Left ventricle myocardium superior (tissue), 1 donor: ENCODE results near the gene MT1F. TPM values are rescaled to one million over a fixed set of nuclear protein-coding genes. Genes with fewer than 3 reads are reported as not detected.
"Not testable (repeated sequence)": the region's sequence is repeated elsewhere in the genome, so short reads cannot be mapped to it uniquely, and the experiment has no call there.

Source experiments
- ATAC-seq: fragments of 200-7000 bp; cut with Tn5 transposase; one replicate; pipeline ENCODE4 v1.9.1; 2020; ENCODE audit warnings: mild to moderate bottlenecking, moderate library complexity
- DNase-seq: peaks from one replicate; pipeline ENCODE4 v3.0.0-alpha.2; 2020
- intact Hi-C: fragments of 100-400 bp; cut with micrococcal nuclease; formaldehyde crosslinking; loops from one replicate; pipeline ENCODE4 v1.11.0; 2022
- total RNA-seq: library from RNA; stranded (reverse); fragmentation: NEBNext Ultra II Directional; extraction: Animal tissue kit (Norgen Biotek cat#: 25700); gene quantifications from one replicate; pipeline ENCODE4 v1.2.1, GENCODE V29; 2021
- donor health status: DM: no; HTN: yes; CAD: no; lungs with severe emphysema.

The MT1F gene
- total RNA-seq, 1 donor from 2014 or later = 3.0 TPM

DNA sequence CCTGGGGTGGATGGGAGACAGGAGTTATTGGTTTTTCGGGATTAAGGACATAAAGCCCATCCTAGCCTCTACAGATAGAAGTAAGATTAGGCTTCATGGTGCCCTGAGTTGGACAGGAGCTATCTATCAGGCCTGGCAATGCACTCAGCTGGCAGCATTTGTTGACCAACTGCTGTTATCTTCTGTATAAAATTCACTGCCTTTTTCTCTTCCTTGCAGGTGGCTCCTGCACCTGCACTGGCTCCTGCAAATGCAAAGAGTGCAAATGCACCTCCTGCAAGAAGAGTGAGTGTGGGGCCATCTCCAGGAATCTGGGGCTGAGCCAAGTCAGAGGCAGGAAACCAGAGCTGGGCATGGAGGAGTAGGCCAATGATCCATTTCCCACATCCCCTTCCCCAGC, 18.7 kb upstream of the MT1F start:
- intact Hi-C loops = no loop called here
- ATAC-seq = no peak
- no peak for DNase-seq

DNA sequence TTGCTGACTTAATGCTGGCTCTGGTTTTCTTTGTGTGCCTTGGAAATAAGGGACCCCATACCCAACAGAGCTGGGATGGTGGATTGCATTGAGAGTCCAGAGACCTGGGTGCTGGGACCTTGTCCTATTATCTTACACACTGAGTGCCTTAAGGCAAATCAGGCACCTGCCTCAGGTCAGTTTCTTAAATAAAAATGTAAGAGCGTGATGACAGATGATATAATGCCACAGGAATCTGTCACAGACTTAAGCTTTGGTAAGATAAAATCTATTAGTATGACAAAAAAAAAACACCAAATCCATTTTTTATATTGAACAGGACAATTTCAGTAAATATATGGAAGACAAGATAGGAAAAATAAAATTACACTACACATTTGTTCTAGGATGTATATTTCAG, 17.7 kb upstream of the MT1F start:
- intact Hi-C loops = no loop called here
- no peak for DNase-seq
- ATAC-seq = no peak

DNA sequence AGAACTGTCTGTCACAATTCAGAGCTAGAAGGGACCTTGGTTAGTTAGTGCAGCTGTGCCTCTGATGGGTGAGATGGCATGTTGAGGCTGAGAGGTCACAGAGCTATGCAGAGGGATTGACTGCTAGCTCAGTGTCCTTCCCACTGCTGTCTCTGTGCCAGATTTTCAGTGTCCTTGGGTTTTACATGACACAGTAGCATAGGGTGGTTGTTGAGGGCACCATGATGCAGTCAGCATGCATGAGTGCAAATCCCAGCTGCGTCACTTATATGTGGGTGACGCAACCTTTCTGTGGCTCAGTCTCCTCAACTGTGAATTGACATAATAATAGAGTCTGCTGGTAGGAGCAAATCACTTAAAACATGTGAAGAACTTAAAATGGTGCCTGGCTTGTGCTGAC, 16.6 kb upstream of the MT1F start:
- ATAC-seq = no peak
- no peak for DNase-seq
- intact Hi-C loops = no loop called here

DNA sequence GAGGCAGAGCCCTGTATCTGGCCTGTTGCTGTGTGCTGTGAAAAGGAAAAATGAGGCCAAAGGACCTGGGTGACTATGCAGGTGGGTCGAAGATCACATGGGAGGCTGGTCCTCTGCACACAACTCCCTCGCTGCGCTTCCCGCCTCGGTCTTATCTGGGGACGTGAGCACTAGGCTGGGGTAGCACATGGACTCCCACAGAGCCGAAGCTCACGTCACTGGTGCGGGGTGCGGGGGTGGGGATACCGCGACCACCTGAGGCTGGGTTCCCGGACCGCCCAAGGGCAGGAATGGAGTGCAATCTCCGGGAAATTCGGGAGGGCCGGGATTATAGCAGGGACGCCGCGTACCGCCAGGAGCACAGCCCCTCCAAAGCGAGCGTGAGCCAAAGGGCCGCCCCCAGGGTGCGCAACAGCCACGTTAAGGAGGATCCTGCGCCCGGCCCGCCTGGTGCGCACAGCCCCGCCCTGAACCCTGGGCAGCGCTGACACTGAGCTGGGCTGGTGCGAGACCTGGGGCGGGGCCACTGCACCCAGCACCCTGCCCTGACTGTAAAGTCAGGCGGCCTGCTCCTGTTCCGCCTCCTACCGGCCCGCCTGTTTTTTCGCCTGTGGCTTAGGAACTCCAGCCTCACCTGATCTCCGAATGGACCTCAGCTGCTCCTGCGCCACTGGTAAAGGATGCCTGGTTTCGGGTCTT, 14.5 kb upstream of the MT1F start:
- DNase-seq (peak; percentile 82), ATAC-seq (peak; percentile 92)
- intact Hi-C loops = no loop called here

DNA sequence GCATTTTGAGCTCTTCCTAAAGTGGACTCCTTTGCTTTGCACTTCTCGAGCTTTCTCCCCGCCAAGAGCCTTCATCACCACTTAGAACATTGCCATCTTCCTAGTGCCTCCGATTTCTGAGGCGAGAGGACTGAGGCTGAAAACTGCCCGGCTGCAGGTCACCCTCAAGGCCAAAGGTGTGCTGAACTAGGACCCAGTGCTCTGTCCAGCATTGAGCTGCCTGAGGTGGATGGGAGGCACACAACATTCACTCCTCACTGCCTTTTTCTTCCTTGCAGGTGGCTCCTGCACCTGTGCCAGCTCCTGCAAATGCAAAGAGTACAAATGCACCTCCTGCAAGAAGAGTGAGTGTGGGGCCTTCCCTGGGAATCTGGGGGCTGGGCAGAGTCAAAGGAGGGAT, 13.9 kb upstream of the MT1F start:
- intact Hi-C loops = no loop called here
- ATAC-seq (no peak), DNase-seq (no peak)

DNA sequence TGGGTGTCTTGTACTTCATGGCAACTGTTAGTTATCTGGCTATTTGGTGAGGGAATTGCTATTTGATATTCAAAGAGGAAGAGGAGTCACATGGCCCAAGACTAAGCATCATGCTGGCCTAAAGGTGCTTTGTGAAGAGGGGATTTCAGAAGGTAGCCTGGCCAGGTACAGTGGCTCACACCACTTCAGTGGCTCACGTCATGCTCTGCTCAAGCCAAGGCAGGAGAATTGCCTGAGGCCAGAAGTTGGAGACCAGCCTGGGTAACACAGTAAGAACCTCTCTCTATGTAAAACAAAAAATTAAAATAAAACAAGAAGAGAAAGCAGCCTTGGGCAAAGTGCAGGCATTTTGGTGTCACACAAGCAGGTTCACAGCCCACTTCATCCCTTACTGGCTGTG, 12.4 kb upstream of the MT1F start:
- DNase-seq = no peak
- ATAC-seq = no peak
- intact Hi-C loops = no loop called here

DNA sequence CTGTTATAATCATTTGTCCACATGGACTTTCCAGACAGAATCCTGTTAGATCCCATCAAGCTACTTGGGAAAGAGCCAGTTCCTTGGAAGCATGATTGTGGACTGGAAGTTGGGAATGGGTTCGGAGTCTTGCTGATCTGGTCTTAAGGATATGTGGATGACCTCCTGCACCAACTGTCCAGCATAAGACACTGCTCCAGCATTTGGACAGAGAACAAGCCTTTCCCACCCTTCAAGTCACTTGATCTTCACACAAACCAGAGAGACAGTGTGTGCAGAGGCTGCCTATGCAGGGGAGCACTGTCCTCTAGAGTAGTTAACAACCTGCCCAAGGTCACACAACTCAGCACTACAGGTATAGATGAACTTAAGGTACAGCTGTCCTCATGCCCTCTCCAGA, 11.9 kb upstream of the MT1F start:
- no peak for ATAC-seq
- no peak for DNase-seq
- intact Hi-C loops = no loop called here

DNA sequence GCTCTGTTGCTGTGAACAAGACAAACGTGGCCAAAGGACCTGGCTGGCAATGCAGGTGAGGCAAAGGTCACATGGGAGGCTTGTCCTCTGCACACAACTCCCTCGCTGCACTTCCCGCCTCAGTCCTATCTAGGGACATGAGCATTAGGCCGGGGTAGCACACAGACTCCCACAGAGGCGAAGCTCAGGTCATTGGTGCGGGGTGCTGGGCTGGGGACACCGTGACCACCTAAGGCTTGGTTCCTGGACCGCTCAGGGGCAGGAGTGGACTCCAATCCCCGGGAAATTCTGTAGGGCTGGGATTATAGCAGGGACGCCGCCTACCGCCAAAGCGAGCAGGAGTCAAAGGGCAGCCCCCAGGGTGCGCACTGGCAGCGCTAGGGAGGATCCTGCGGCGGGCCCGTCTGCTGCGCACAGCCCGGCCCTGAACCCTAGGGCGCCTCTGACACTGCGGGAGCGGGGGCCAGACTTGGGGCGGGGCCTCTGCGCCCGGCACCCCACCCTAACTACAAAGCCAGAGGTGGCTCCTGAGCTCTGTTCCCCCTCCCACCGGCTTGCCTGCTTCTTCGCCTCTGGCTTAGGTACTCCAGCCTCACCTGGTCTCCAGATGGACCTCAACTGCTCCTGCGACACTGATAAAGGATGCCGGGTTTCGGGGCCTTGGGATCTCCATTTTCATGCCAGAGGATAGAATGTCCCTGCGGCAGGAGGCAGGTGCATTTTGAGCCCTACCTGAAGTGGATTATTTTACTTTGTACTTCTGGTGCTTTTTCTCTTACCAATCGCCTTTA, 9.9 kb upstream of the MT1F start:
- DNase-seq (no peak), ATAC-seq (no peak)
- intact Hi-C loops = no loop called here

DNA sequence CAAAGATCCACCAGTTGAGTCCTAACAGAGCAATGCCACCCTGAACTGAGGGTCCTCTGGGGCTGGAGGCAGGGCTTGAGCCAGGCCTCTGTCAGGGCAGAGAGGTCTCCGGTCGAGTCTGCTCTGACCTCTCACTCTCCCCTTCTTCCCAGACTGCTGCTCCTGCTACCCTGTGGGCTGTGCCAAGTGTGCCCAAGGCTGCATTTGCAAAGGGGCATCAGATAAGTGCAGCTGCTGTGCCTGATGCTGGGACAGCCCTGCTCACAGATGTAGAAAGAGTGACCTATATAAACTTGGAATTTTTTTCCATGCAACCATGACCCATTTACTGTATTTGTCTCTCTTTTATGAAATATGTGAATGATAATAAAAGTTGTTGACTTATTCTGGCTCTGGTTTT, 8.5 kb upstream of the MT1F start:
- DNase-seq (no peak), ATAC-seq (no peak)
- intact Hi-C loops = no loop called here

DNA sequence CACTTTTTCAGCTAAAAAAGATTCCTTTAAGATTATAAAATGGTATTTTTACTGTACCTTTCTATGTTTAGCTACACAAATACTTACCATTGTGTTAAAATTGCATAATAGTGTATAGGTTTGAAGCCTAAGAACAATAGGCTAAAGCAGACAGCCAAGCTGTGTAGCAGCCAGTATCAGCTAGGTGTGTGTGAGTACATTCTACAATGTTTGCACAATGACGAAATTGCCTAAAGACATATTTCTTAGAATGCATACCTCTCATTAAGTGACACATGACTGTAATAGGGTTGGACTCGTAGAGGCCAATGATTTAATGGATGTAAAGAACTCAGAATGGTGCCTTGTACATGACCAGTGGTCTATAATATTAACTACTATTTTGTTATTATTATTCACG, 7.9 kb upstream of the MT1F start:
- intact Hi-C loops = no loop called here
- DNase-seq = no peak
- no peak for ATAC-seq

DNA sequence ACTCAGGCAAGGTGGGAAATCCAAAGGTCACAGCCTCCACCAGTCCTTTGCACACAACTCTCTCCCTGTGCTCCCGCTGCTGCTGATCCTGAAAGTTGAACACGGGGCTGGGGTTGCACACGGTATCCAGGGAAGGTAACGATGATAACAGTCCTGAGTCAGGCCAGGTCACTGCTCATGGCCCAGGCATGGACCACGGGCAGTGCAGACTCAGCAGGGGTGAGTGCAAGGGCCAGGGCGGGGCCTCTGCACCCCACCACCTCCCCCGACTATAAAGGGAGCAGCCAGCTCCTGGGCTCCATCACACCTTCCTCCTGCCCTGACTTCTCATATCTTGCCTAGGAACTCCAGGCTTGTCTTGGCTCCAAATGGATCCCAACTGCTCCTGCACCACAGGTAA, 6.2 kb upstream of the MT1F start, which contains the start of gene MT1B:
Gene MT1B (plus strand): TSS at position 301 of the 400 bp plus-strand sequence. CDS start 68 bp downstream, at position 369.
- intact Hi-C loops = no loop called here
- DNase-seq = no peak
- ATAC-seq = no peak

DNA sequence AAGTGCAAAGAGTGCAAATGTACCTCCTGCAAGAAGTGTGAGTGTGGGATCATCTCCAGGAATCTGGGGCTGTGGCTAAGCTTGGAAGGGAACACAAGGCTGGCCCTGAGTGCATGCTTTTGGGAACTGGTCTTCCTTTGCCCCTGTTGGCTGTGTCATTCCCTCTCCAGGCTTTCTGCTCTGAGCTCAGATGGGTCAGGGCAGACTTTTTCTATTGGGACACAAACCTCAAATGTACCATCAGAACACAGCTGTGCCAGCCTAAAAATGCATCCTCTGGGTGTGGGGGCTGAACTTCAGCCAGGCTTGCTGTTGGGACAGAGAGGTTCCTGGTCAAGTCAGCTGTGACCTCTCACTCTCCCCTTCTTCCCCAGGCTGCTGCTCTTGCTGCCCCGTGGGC, 5.2 kb upstream of the MT1F start:
- intact Hi-C loops = no loop called here
- ATAC-seq (no peak), DNase-seq (no peak)

DNA sequence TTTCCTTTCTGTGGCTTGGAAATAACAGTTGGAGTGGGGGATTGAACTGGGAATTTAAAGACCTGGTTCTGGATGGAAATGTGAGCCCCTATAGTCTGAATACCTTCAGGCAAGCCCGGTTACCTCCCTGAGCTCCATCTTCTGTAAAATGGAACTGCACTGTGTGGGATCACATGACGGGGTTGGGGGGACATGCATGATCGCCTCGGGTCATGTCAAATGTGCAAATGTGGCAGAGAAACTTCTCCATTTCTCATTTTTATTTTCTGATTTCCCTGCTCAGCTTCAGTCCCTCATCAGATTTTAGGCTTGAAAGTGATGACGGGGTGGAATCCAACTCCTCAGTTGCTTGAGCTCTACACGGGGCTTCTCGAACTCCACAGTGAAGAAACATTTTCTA, 4.5 kb upstream of the MT1F start:
- ATAC-seq = no peak
- no peak for DNase-seq
- intact Hi-C loops = no loop called here

DNA sequence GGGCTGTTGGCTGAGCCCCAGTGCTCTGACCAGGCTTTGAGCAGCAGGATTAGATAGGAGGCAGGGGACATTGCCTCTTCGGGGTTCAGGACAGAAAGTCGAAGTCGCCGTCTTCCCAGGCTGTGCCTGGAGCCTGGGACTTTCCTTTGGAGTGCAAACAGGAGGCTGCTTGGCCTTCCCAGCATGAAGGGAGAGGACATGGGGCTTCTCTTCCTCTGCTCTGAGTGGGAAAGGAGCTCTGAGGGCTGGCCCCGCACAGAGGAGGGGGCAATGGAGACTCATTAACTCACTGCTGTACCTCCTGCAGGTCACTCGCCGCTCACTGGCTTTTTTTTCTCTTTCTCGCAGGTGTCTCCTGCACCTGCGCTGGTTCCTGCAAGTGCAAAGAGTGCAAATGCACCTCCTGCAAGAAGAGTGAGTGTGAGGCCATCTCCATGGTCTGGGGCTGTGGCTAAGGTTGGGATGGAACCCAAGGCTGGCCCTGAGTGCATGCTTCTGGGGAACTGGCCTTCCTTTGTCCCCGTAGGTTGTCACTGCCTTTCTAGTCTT, 642 bp downstream of the MT1F start:
- intact Hi-C loops = no loop called here
- DNase-seq (peak; percentile 63), ATAC-seq (no peak)

DNA sequence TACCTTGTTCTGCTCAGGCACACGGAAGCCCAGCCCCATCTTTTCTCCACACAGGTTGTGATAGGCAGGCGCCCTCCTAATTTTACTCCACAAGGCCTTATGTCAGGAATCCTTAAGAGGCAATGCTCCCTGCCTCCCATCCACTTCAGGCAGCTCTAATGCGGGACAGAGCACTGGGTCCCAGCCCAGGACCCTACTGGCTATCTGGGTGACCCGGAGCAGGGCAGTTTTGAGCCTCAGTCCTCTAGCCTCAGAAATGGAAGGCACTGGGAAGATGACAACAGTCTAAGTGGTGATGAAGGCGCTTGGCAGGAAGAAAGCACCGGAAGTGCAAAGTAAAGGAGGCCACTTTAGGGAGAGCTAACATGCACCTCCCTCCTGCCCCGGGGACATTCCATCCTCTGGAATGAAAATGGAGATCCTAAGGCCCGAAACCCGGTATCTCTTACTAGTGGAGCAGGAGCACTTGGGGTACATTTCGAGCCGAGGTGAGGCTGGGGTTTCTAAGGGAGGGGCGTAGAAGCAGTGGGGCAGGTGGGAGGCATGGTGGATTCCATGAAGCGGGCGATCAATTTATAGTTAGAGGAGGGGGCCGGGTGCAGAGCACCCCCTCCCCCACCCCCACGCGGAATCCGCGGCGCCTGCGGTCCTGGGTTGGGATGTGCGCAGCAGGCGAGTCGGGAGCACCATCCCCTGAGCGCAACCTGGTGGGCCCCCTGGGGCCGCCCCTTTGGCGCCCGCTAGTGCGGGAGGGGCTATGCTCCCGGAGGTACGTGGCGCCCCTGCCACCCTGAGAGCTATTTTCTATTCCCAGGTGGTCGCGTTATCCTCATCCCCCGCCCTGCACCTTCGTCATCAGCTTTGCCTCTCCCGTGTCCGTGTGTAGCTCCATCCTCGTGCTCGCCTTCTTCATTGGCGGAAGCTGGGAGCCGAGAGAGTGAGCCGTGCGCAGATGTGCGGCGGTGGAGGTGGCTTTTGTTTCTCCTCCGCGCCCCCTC, 4.9 kb downstream of the MT1F start:
- ATAC-seq (no peak), DNase-seq (no peak)
- intact Hi-C loops = no loop called here

DNA sequence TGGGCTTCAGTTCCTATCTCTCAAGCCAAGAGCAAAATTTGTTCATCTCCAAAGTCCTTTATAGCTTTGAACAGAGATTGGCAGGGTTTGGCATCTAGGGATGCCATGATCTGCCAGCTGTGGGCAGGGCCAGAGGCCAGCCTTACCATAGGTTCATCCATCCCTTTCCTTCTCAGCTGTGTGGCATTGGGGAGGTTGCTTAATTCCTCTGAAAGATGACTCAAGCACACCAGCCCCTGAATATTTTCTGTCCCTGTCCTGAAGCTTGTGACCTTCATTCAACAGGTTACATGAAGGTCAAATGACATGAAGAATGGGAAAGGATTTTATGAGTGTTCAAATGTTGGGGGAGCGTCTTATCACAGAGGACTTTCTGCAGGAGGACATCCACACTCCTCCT, 6.7 kb downstream of the MT1F start:
- intact Hi-C loops = no loop called here
- ATAC-seq = no peak
- DNase-seq = no peak

DNA sequence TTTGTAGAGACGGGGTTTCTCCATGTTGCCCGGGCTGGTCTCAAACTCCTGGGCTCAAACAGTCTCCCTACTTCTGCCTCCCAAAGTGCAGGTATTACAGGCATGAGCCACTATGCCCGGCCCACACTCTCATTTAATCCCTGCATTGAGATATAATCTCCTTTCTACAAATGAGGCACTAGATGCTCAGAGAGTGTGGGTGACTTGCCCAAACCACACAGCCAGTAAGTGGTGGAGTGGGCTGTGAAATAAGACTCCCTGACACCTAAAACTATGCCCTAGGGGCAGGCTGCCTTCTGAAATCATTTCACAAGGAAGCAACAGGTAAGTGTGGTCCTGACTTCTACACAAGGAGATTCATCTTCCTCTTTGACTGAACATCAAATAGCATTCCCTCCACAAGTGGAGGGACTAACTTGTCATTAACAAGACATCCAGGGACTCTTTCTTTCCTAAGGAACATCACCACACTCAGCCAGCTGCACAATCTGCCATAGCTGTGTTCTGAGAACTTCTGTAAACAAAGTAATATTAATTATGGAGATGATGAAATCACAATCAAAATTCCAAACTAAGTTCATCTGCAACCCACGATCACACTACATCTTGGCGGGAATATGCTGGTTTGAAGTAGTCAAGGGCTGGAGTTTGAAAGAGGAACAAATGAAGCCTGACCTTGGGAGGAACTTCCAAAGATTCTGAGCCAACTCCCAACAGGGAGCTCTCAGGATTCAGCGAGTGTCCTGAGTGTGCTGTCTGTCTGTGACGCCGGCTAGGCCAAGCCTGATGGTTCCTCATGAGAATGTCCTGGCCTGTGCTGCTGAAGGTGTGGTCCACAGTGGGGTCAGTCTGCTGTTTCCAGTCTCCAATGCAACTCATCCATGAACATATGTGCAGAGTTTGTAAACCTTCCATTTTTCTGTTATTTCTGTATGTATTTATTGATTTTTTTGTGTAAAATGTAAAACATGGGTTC, 7.8 kb downstream of the MT1F start:
- ATAC-seq, intact Hi-C loops: not testable (repeated sequence)

More for the DNA sequence above, 7.8 kb downstream of the MT1F start:
- not testable (repeated sequence) for DNase-seq
